GOT3 (cell line): ENCODE results near the gene MAGEB2.
"Not testable (repeated sequence)": the region's sequence is repeated elsewhere in the genome, so short reads cannot be mapped to it uniquely, and the experiment has no call there.

ENCODE experiments used
- DNase-seq: peaks from one replicate; lab custom pipeline; 2025; ENCODE audit warnings: mixed read lengths; lab: John Stamatoyannopoulos, UW

Gene MAGEB2, protein sequence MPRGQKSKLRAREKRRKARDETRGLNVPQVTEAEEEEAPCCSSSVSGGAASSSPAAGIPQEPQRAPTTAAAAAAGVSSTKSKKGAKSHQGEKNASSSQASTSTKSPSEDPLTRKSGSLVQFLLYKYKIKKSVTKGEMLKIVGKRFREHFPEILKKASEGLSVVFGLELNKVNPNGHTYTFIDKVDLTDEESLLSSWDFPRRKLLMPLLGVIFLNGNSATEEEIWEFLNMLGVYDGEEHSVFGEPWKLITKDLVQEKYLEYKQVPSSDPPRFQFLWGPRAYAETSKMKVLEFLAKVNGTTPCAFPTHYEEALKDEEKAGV

DNA sequence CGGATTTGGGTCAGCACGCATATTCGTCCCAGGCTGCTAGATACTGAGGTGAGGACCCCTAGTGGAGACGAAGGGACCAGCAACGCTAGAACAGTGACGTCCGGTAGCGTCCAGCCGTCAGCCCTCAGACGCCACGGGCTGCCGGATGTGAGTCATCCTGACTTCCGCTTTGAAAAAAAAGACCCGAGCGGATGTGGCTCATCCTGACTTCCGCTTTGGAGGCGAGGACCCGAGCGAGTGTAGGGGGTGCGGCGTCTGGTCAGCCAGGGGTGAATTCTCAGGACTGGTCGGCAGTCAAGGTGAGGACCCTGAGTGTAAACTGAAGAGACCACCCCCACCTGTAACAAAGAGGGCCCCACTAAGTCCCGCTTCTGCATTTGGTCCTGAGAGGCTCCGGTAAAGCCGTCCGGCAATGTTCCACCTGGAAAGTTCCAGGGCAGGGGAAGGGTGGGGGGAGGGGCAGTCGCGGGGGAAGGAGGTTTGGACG, at the start of gene MAGEB2:
TSS of gene MAGEB2 (plus strand) at position 207 of the 487 bp plus-strand sequence. CDS start 3,018 bp downstream, outside the sequence.
- DNase-seq, result no peak

DNA sequence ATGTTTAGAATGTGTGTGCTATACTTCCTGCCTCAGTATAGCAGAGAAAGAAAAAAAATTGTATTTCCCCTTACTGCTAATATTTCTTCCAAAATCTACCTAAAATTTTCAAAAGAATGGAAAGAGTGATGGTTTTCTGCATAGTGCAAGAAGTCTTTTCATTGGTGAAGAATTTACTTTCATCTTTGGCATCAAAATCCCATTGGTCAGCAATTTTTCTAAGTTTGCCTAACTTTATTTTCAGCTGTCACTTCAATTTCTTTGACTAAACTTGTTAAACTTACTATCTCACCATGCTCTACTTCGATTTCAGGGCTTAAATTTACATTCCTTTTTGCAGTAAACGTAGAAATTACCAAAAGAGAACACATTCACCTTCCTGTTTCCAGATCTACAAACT, 44.5 kb upstream of the MAGEB2 start:
- DNase-seq, result no peak

DNA sequence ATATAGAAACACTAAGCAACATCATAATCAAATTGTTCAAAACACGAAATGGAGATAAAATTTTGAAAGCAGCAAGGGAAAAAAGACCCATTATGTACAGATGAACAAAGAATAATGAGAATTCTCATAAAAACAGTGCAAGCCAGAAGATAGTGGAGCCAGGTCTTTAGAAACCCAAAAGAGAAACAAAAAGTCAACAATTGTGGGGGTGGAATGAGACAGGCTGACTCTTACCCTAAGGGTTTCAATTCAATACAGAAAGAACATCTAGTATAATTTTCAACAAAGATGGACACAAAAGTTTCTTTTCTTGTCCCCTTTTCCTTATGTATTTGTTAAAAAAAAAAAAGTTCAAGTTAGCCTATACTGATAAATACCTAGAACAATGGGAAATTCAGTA, 34.0 kb upstream of the MAGEB2 start:
- no peak for DNase-seq

DNA sequence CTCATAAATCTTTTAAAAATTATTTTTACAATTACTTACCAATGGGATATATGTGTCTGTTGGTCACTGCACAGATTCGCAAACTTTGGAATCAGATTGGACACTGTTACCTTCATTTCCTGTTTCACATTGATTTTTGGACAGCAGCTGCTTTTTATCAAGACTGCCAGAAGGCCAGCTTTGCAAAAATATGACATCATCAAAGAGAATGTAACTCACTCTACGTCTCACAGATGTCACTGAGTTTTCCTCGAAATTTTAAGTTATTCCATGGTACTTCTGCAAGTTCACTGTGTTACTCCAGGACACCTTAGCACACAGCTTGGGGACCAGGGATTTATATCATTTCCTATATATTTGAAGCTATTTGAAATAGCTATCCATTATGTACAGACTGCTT, 31.8 kb upstream of the MAGEB2 start:
- DNase-seq, result no peak

DNA sequence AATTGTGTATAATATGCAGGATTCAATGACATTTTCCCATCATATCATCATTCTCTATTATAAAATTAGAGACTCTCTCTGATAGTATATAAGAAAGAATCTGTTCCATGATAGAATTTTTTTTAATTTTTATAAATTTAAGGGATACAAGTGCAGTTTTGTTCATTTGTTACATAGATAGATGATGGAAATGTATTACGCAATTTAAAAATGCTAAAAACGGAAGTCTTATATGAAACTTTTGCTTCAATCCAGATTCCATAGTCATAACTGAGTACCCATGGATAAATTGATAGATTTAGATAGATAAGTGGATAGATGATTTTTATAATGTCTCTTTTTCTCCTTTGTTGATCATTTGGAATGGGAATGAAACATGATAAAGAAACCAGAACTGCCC, 24.9 kb upstream of the MAGEB2 start:
- no peak for DNase-seq

DNA sequence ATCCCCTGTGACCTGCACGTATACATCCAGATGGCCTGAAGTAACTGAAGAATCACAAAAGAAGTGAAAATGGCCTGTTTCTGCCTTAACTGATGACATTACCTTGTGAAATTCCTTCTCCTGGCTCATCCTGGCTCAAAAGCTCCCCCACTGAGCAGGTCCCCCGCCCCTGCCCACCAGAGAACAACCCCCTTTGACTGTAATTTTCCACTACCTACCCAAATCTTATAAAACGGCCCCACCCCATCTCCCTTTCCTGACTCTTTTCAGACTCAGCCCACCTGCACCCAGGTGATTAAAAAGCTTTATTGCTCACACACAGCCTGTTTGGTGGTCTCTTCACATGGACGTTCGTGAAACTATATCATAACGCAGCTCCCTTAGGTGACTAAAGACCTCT, 21.5 kb upstream of the MAGEB2 start:
- DNase-seq, result not testable (repeated sequence)

DNA sequence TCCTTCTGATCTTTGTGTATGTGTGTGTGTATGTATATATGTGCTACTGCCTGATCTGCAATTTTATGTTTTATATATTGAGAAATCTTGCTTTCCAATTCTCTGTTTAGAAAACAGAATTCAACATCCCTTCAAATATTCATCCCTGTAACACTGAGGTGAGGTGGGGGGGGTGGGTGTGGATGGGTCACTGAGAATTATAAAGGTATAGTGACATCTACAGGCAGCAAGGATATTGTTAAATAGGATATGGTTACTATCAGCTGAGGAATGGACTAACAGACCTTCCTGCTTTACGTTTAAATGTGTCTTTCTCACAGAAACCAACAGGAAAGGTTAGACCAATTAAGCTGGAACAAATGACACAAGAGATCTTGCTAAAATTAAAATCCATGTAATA, 19.0 kb upstream of the MAGEB2 start:
- no peak for DNase-seq

DNA sequence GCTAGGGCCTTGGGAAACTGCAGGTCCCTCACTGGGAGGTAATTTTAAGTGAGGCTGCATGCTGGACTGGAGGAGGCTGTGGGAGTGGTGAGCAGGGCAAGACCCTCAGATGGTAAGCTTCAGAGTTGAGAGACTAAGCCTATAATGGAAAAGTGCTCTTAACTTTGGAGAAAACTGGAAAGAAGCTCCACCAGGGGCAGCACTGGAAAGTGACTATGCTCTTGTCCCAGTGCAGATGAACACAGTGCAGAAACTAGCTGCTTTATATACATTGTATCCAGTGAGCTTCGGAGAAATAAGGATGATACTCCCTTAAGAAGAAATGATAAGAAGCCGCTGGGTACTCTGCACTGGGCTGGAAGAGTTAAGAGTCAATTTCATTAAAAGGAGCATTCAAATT, 3.2 kb upstream of the MAGEB2 start:
- DNase-seq, result no peak

DNA sequence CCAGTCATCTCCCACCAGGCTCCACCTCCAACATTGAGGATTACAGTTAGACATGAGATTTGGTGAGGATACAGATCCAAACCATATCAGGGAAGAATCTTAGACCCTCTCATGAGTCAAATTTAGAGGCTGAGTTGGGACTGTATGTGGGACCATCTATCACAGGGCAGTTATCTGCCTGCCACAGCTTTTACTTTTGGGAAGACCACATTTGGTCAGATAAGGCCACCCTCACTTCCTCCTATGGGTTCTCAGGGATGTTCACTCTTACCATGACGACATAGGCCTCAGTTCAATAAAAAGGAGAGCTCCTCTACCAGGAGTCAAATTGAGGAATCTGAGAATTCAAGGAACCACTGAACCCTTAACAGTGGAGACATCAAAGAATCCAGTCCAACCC, 2.1 kb downstream of the MAGEB2 start:
- DNase-seq, result no peak

DNA sequence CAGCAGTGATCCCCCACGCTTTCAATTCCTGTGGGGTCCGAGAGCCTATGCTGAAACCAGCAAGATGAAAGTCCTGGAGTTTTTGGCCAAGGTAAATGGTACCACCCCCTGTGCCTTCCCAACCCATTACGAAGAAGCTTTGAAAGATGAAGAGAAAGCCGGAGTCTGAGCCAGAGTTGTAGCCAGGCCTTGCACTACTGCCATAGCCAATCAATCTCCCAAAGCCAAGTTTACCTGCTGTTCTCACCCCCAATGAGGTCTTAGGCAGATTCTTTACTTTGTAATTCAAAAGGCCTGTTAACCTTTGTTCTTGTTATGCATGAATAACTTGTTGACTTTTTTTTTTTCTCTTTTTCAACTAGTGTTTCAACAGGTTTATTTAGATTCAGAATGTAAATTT, 4.0 kb downstream of the MAGEB2 start:
- no peak for DNase-seq

DNA sequence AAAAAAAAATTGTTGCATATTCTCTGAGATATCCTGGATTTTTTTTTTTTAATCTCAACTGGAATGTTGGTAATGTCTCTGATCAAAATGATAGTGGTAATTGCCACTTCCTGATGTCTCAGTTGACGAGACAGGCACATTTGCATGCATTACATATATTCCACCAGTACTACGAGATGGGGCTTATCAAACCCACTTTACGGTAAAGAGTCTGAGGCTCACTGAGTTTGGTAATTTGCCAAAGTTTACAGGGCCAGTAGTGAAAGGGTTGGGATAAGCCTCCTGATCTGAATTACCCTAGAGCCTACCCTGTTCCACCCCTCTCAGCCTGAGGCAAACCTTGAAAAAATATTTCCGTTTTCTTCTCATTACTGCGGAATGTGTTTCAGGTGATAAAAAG, 5.3 kb downstream of the MAGEB2 start:
- DNase-seq, result no peak

DNA sequence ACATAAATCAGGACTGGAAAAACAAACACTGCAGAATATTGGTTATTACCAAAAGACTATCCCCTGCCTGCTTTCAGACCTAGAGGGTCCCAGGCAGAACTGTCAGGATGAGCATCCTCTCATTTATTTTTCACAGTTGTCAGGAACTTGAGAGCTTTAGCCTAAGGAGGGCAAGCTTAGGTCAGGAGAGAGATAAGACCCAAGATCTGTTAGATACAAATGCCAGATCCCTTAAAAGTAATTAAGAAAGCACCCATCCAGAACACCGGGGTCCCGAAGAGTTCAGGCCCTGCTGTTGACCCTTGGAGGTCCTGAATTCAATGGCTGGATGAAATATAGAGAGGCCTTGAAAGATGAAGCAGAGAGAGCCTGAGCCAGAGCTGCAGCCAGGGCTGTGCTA, 9.2 kb downstream of the MAGEB2 start:
- no peak for DNase-seq

DNA sequence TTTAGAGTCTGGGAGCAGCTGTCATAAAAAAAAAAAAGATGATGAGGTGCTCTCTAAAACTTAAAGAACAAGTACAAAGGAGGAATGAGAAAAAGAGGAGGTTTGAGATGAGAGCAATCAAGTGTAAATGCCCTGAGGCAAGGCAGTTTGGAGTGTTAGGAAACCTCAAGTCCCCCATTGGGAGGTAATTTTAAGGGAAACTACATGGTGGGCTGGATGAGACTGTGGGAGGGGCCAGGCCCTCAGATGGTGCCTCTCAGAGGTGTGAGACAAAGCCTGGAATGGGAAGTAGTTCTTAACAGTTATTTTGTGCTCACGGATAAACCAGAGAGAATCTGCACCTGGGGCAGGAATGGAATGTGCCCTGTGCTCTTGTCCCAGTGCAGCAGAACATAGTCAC, 13.2 kb downstream of the MAGEB2 start:
- no peak for DNase-seq

DNA sequence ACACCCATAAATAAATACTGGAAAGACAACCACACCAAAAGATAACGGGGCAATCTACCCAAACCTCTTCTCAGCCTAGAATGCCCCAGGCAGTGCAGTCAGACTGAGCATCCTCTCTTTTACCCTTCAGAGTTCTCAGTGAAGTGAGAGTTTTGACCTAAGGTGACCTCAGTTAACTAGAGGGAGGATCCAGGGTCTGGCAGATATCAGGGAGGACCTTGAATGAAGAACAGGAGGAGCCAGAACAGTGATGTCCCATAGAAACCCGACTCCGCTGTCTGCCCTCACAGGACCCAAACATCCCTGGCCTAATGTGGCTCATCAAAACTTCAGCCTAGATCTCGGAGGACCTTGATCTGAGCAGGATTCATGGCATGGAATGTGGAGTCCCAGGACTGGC, 15.0 kb downstream of the MAGEB2 start, which contains the start of gene MAGEB3:
TSS of gene MAGEB3 (plus strand) at position 263 of the 400 bp plus-strand sequence. CDS start 5,268 bp downstream, outside the sequence.
- DNase-seq, result no peak

DNA sequence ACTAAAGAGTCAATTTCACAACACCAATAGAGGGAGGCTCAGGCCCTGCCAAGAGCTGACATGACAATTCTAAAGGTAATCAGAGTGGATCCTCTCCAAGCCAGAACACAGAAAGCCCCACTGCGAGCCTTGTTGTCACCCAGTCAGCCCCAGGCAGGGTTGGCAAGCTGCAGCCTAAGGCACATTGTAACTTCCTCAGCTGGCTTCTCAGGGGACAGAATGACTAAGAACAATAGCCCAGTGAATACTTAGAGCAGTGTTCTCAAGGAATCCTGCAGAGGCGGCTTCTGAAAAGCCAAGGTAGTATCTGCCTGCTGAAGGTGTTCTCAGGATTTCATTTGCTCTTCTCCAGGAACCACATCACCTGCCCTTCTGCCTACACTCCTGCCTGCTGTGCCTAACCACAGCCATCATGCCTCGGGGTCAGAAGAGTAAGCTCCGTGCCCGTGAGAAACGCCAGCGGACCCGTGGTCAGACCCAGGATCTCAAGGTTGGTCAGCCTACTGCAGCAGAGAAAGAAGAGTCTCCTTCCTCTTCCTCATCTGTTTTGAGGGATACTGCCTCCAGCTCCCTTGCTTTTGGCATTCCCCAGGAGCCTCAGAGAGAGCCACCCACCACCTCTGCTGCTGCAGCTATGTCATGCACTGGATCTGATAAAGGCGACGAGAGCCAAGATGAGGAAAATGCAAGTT, 26.5 kb downstream of the MAGEB2 start, which contains the start of gene MAGEB4:
TSS of gene MAGEB4 (plus strand) at position 277 of the 692 bp plus-strand sequence. CDS start at position 413, 136 bp downstream.
- DNase-seq, result no peak

DNA sequence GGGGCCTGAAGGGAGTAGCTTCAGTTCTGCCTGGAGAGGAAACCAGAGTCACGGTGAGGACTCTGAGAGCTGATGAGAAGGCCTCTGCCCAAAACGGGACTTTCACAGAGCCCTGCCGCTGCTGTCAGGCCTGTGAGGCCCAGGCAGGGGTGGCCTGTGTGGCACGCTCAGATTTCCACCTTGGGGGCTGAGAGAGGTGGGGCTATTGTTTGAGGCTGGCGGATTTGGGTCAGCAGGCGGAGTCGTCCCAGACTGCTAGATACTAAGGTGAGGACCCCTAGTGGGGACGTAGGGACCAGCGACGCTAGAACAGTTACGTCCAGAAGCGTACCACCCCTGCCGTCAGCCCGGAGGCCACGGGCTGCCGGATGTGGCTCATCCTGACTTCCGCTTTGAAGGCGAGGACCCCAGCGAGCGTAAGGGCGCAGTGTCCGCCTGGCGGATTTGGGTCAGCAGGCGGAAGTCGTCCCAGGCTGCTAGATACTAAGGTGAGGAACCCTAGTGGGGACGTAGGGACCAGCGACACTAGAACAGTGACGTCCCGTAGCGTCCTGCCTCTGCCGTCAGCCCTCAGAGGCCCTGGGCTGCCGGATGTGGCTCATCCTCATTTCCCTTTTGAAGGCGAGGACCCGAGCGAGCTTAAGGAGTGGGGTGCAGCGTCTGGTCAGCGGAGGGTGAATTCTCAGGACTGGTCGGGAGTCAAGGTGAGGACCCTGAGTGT, 31.6 kb downstream of the MAGEB2 start, which contains the start of gene MAGEB1:
TSS of gene MAGEB1 (plus strand) at position 378 of the 721 bp plus-strand sequence. CDS start 3,348 bp downstream, outside the sequence.
- DNase-seq, result no peak

DNA sequence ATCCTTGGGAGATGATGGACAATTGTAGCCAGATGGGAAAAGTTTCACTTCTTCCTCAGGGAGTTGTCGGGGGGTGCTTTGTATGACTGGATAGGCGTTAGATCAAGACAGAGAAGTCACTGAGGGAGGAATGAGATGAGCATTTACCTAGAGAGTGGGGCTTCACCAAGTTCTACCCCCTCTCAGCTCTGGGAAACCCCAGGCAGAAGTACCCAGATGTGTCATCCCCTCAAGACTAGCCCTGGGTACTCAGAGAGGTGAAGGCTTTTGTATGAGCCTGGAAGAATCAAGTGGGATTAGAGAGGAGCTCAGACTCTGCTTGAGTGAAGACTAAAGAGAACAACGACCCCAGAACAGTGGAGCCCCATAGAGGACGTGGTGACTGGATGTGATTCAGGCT, 33.5 kb downstream of the MAGEB2 start:
- no peak for DNase-seq

DNA sequence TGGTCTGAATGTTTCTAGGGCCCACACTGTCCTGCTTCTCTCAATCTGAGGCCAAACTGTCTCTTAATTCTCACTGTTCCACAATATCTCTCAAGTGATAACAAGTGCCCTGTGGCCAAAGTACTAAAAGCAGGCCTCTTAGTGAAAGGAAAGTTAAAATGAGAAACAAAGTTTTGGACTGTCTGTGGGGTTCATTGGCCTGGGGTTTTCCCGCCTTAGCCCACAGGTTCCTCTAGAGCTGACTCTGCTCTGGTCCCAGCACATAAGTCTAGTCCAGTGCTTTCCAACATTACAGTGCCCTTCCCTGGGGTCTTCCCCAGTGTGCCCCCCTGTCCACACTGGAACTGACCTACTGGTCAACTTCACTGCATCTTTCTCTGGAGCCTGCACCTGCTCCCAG, 37.9 kb downstream of the MAGEB2 start:
- DNase-seq, result no peak

DNA sequence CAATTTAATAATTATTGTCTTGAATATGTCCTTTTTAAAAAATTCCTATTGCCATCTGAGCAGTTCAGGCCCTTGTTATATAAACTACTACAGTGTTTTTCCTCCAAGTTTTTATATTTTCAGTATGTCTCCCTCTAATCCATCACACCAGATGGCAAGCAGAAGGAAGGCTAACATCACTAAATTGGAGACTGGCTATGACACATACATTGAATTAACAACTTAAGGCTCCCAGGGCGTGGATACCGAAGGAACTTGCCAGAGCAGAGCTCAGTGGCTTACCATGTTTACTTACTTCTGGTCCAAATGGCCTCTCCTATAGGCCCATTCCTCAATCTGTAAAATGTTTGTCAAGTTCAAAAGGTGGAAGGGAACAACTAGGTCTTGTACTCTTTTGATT, 44.6 kb downstream of the MAGEB2 start:
- DNase-seq, result no peak

DNA sequence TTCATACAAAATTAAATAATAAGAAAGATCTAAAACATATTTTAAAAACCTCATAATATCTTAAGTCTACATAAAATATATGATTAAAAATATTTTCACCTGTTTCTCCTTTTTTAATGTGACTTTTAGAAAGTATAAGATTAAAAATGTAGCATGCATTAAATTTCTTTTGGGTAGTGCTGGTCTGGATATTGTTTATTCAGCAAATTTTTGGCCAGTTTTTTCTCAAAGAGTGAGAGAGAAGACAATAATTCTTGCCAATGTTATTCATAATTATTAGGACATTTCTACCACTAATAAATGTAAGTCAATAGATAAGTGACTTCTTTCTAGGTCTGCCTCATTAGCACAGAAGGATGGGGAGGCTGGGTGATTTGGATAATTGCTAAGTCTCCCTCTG, 45.6 kb downstream of the MAGEB2 start:
- no peak for DNase-seq

DNA sequence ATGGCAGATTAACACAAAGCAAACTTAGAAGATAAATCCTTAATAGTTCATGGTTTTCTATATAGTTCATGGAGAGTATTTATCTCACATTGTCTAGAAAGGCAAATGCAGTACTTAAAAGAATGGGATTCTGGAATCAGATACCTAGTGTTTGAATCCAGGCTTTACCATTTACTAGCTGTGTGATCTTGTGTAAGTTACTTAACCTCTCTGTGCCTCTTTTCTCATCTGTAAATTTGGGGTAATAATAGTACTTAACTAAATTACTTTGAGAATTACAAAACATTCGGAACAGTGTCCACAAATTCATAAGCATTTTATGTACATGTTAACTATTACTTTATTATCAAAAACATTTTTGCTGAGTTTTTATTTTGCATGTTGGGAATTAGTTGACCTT, 47.4 kb downstream of the MAGEB2 start:
- DNase-seq, result no peak
